HFF-Myc (cell line): ENCODE data around the gene EMCN.

Experiments
- DNase-seq: peaks from one replicate; pipeline ENCODE4 v3.0.0-alpha.2; 2011; ENCODE audit warnings: low read depth; ENCODE audit errors: extremely low read depth
- H3K4me3 ChIP-seq: replicated peaks from 2 replicates; pipeline ENCODE4 v1.5.1; 2011; ENCODE audit warnings: low read depth, mild to moderate bottlenecking, control low read depth, low read length
- TF ChIP-seq, protein P1 (sequence below): IDR thresholded peaks from 2 replicates; pipeline ENCODE4 v1.5.1; 2012; ENCODE audit warnings: mild to moderate bottlenecking, low read depth, low read length, control low read depth; ENCODE audit errors: missing control alignments

EMCN gene

DNA sequence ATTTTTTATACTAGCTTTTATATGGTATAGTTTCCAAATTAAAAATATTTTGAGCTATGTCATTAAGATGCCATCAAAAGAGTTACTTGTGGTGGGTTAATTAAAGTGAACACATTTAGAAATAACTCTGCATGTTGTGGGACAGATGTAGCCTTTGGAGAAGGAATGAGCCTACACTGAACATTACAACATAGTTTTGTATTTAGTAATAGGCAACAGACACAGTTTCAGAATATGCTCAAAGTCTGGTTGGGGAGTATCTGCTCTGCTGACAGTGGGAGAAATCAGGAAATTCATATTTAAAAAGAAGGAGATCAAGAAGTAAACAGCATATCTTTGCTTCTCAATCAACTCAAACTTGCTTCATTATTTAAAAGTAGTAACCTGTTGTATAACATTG, 23.7 kb downstream of the EMCN start:
- TF ChIP-seq, protein P1, sequence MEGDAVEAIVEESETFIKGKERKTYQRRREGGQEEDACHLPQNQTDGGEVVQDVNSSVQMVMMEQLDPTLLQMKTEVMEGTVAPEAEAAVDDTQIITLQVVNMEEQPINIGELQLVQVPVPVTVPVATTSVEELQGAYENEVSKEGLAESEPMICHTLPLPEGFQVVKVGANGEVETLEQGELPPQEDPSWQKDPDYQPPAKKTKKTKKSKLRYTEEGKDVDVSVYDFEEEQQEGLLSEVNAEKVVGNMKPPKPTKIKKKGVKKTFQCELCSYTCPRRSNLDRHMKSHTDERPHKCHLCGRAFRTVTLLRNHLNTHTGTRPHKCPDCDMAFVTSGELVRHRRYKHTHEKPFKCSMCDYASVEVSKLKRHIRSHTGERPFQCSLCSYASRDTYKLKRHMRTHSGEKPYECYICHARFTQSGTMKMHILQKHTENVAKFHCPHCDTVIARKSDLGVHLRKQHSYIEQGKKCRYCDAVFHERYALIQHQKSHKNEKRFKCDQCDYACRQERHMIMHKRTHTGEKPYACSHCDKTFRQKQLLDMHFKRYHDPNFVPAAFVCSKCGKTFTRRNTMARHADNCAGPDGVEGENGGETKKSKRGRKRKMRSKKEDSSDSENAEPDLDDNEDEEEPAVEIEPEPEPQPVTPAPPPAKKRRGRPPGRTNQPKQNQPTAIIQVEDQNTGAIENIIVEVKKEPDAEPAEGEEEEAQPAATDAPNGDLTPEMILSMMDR, result no peak
- DNase-seq, result no peak
- H3K4me3 ChIP-seq, result no peak overlapping the region

DNA sequence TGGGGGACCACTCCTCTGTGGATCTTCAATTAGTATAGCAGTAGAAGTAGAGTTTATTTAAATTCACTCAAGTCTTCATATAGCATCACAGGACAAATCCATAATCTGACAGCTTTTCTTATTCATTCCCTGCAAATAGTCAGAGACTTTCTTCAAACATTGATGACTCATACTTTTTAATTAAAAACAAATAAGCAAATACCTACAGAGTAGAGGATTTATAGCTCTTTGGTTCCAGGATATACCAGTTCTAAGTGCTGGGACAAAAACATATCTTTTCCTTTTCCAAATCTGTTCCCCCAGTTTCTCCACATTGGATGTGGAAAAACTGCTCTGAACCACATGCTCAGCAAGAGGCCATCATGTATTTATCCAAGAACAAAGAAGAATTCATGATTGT, 24.1 kb downstream of the EMCN start:
- no peak for DNase-seq
- H3K4me3 ChIP-seq, result no peak overlapping the region
- TF ChIP-seq, protein P1, result no peak

DNA sequence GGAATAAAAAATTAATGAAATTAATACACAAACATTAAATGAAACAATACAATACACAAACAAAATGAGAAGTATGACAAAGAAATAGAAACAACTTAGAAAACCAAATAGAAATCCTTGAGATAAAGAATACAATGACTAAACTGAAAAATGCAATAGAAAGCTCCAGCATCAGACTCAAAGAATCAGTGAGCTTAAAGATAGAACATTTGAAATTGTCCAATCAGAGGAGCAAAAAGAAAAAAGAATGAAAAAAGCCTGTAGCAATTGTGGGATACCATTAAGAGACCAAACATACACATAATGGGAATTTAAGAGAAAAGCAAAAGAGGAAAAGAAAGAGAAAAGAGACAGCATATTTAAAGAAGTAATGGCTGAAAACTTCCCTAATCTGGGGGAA, 25.7 kb downstream of the EMCN start:
- TF ChIP-seq, protein P1, result no peak
- no peak overlapping the region for H3K4me3 ChIP-seq
- DNase-seq, result no peak

DNA sequence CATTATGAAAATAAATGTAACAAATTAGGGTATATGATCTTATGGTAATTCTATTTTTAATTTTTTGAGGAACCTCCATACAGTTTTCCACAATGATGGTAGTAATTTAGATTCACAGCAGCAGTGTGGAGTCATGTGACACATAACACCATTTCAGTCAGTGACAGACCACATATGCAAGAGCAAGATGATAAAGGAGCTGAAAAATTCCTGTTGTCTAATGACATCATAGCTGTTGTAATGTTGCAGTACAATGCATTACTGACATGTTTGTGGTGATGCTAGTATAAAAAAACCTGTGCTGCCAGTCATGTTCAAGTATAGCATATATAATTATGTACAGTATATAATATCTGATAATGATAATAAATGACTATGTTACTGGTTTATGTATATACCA, 28.5 kb downstream of the EMCN start:
- no peak overlapping the region for H3K4me3 ChIP-seq
- TF ChIP-seq, protein P1, result no peak
- no peak for DNase-seq

DNA sequence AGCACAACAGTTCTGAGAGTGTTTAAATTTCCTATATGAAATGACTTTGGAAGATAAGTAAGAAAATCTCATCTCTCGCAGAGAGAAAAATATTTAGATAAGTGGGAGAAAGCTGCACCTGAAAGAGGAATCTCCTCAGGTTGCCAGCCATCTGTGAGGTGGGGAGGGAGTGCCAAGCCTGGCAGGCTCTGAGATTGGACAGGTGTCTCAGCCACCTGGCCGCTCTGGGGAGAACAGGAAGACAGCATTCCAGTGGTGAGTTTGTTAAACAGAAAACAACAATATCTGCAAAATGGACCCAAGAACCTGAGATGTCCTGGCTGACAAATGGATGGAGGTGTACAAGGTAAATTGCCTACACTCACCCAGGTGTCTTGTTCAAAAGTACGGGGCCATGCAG, 31.3 kb downstream of the EMCN start:
- H3K4me3 ChIP-seq, result no peak overlapping the region
- DNase-seq, result no peak
- TF ChIP-seq, protein P1, result no peak

DNA sequence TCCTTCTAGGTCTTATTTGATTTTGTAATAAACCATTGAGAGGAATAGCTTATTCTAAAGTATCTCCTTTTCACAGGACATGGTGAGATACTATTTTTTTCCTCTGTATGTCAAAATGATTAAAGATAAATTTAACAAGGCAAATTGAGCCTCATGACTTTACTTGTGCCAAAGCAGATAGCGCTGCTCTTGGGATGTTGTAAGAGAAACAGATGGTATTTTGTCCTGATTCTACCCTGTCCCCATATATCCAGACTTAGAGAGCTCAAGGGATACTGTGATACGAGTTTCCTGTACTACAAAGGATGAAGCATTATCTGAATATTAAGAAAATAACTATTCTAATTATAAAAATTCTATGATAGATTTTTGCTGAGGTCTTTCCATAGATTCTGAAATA, 34.0 kb downstream of the EMCN start:
- TF ChIP-seq, protein P1, result no peak
- H3K4me3 ChIP-seq, result no peak overlapping the region
- DNase-seq, result no peak

DNA sequence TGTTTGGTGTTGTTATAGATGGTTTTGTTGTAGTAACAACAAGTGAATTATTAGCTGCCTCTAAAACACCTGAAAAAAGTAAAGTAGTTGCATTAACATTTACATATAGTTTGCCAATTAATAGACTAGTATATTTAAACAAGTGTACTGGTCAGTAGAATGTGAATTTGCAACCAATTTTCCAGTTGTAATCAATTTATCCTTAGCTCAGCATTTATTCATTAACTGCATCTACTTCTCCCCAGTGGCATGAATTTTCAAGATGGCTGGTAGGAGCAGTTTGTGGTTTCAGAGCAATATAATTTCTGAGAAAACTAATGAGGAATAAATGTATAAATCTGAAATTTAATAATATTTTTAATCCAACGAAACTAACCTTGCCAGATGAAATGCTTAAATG, 37.9 kb downstream of the EMCN start:
- H3K4me3 ChIP-seq, result no peak overlapping the region
- no peak for DNase-seq
- TF ChIP-seq, protein P1, result no peak
